ENCODE data around the gene FBXO41.

FBXO41 gene, protein sequence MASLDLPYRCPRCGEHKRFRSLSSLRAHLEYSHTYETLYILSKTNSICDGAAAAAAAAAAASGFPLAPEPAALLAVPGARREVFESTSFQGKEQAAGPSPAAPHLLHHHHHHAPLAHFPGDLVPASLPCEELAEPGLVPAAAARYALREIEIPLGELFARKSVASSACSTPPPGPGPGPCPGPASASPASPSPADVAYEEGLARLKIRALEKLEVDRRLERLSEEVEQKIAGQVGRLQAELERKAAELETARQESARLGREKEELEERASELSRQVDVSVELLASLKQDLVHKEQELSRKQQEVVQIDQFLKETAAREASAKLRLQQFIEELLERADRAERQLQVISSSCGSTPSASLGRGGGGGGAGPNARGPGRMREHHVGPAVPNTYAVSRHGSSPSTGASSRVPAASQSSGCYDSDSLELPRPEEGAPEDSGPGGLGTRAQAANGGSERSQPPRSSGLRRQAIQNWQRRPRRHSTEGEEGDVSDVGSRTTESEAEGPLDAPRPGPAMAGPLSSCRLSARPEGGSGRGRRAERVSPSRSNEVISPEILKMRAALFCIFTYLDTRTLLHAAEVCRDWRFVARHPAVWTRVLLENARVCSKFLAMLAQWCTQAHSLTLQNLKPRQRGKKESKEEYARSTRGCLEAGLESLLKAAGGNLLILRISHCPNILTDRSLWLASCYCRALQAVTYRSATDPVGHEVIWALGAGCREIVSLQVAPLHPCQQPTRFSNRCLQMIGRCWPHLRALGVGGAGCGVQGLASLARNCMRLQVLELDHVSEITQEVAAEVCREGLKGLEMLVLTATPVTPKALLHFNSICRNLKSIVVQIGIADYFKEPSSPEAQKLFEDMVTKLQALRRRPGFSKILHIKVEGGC

DNA sequence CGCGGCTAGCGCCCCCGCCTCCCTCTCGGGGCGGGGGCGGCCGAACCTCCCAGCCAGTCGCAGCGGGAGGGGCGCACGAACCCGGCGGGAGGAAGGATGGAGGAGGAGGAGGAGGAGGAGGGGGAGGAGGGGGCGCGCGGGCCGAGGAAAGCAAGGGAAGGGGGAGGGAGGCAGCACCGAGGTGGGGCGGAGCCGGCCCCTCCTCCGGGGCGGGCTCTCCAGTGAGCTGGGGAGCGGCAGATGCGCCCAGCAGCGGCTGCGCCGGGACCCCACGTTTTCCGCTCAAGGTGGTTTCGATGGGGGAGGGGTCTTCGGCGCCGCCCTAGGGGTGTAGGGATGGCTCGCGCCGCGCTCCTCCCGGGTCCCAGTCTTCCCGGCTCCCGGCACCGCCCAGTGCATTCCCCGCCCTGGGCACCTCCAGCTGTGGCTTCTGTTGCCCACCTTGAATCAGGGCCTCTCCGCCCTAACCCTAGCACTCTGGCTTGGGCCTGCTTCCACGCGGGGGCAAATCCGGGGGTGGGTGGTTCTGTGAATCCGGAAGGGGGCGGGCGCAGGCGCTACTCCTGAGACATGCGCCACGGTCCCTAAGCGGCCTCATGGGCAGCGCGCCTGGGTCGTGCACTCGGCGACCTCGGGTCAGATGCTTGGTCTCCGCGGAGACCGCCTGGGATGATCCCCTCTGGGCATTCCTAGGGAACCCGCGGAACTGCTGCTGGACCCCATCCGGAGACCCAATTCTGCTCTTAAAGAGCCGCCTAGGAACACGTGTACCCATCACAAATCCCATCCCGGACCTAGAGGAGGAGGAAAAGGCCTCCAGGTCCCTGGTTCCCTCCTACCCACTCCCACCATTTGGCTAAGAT is at the start of gene FBXO41:
TSS of gene FBXO41 (minus strand) at position 183 of the 863 bp plus-strand sequence. CDS start 14,848 bp downstream, outside the sequence.
- POLR2A ChIA-PET: no interaction called here
- peak within 1 kb of the TSS; percentile 64 for H3K4me3 ChIP-seq (ENCODE audit: low read depth, low read length)
- TF ChIP-seq, protein P1, sequence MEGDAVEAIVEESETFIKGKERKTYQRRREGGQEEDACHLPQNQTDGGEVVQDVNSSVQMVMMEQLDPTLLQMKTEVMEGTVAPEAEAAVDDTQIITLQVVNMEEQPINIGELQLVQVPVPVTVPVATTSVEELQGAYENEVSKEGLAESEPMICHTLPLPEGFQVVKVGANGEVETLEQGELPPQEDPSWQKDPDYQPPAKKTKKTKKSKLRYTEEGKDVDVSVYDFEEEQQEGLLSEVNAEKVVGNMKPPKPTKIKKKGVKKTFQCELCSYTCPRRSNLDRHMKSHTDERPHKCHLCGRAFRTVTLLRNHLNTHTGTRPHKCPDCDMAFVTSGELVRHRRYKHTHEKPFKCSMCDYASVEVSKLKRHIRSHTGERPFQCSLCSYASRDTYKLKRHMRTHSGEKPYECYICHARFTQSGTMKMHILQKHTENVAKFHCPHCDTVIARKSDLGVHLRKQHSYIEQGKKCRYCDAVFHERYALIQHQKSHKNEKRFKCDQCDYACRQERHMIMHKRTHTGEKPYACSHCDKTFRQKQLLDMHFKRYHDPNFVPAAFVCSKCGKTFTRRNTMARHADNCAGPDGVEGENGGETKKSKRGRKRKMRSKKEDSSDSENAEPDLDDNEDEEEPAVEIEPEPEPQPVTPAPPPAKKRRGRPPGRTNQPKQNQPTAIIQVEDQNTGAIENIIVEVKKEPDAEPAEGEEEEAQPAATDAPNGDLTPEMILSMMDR (IDR thresholded peaks at IDR 0.05; ENCODE audit: insufficient read depth, low read length, missing control alignments): no peak
- CTCF ChIA-PET: no interaction called here
- no peak for DNase-seq (ENCODE audit: low read depth, low spot score)

DNA sequence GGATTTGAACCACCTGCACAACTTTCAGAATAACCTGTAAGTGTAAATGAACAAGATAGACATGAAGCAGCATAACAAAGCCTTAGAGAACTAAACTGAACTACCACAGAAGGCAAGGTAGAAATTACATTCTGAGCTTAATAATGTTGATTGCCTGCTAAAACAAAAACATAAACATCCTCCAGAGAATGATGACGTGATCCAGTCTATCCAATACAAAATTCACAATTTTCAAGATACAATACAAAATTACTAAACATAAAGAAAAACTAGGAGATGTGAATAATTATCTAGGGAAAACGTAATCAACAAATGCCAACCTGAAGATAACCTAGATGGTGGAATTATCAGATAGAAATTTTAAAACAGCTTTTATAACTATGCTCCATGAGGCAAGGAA is 49.8 kb upstream of the FBXO41 start:
- POLR2A ChIA-PET: no interaction called here
- no peak for DNase-seq (ENCODE audit: low read depth, low spot score)
- H3K4me3 ChIP-seq (ENCODE audit: low read depth, low read length): no peak overlapping the region
- TF ChIP-seq, protein P1 (IDR thresholded peaks at IDR 0.05; ENCODE audit: insufficient read depth, low read length, missing control alignments): no peak
- CTCF ChIA-PET: interaction anchor here (1.6 kb wide), 1 partner anchor 44 kb away, joined by 3 read pairs; no protein-coding TSS in a partner anchor

DNA sequence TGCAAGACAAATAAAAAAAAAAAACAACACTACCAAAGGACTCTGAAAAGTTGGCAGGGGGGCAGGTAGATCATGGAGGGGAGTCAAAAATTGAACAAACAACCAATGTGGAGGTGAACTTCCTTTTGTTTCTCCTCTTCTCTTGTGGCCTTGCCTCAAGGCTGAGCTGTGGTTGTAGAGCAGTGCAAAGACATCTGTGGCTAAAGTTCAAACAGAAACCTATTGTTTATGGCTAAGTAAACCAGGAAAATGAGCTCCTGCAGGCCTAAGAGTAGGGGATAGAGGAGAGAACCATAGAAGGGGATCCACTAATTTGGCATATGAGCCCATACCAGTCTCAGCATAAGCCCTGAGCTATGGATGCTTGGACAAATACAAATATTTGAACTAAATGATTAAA is 49.3 kb upstream of the FBXO41 start:
- H3K4me3 ChIP-seq (ENCODE audit: low read depth, low read length): no peak overlapping the region
- ChIA-PET CTCF (interaction anchor here (1.6 kb wide), 1 partner anchor 43 kb away, joined by 3 read pairs; no protein-coding TSS in a partner anchor), POLR2A (no interaction called here)
- TF ChIP-seq, protein P1 (IDR thresholded peaks at IDR 0.05; ENCODE audit: insufficient read depth, low read length, missing control alignments): no peak
- DNase-seq (ENCODE audit: low read depth, low spot score): no peak

- no peak for DNase-seq (ENCODE audit: low read depth, low spot score)
- ChIA-PET POLR2A (no interaction called here), CTCF (no interaction called here)
- TF ChIP-seq, protein P1 (IDR thresholded peaks at IDR 0.05; ENCODE audit: insufficient read depth, low read length, missing control alignments): no peak
- H3K4me3 ChIP-seq (ENCODE audit: low read depth, low read length): no peak overlapping the region
These were observed 39.9 kb upstream of the FBXO41 start for GRCh38 chr2:73324126-73324725.

GRCh38 chr2:73323551-73323950 is 39.3 kb upstream of the FBXO41 start:
- no peak for DNase-seq (ENCODE audit: low read depth, low spot score)
- POLR2A ChIA-PET: no interaction called here
- no peak overlapping the region for H3K4me3 ChIP-seq (ENCODE audit: low read depth, low read length)
- CTCF ChIA-PET: no interaction called here
- TF ChIP-seq, protein P1 (IDR thresholded peaks at IDR 0.05; ENCODE audit: insufficient read depth, low read length, missing control alignments): no peak
